ELF-1 (cell line): ENCODE measurements around the gene ATP9B.

Source experiments
- DNase-seq: peaks from one replicate; pipeline ENCODE4 v3.0.0-alpha.2; 2016; ENCODE audit warnings: low read depth, low spot score

The ATP9B gene

DNA sequence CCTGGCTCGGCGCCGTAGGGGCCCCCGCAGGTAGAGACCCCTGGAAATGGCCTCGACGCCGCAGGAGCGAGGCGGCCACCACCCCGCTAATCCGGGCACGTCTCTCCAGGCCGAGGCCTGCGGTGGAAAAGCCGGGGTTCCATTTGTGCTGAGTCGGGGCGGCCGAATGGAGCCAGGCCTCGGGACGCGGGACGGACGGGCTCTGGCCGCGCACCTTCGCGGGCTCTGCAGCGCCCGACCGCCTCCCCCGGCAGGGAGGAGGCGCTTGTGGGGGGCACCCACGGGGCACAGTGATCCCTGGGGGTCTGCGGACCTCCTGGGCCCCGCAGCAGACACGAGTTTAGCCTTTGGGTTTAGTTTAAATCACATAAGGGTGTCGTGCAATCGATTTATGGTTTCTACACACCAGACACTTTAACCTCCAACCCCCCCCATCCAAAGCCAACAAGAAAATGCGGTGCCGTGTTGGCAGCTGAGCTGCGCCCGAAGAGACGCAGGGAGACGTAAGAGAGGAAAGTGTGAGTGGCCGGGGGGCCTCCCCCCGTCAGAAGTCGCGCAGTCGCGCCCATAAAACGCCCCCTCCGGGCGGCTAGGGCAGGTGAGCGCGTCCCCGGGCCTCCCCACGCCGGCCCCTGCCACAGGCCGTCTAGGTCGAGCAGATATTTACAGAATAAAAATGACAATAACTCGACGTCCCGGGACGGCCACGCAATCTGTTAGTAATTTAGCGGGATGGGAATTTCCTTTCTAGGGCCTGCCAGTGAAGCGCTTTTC lies 325.5 kb downstream of the ATP9B start:
- peak; percentile 47 for DNase-seq

- DNase-seq, result no peak
These were observed 326.1 kb downstream of the ATP9B start for GRCh38 chr18:79395308-79395640.

- DNase-seq, result peak; percentile 46
These were observed 326.7 kb downstream of the ATP9B start, which contains the start of gene NFATC1 for GRCh38 chr18:79395761-79396404. Gene NFATC1, plus strand, starts transcription at chr18:79395930. Its CDS starts 295 bp downstream, at chr18:79396225.

DNA sequence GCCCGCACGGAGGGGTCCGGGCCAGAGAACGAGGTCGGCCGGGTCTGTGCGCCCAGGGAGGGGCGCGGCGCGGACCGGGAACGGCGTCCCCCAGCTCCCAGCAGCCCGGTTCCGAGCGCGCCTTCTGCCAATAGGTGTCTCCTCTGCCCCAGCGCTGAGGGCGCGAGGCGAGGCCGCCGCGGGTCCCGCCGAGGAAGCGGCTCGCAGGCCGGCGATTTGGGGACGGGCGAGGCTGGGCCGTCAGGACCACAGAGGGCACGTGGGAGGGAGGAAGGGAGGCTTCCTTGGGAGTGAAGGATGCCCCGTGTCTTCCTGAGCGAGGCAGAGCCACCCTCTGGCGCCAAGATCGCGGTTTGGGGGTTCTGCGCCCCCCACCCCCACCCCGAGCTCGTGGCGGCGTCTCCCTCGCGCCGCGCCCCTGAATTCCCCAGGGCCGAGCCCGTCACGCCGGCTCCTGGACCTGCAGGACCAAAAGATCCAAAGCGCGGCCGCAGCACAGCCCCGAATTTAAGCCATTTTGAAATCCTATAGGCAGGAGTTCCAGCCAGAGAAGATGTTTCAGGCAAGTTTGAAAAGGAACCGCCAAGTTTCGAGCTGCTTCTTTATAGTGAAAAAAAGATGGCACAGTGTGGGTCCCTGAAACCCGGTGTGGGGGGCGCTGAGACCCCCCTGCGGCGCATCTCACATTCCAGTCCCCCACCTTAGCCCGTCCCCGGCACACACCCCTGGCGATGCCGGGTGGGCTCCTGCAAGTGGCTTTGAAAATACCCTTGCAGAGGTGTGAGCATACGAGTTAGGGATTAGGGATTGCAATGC lies 327.4 kb downstream of the ATP9B start:
- DNase-seq, result peak; percentile 19

- peak; percentile 17 for DNase-seq
These were observed 328.1 kb downstream of the ATP9B start for GRCh38 chr18:79397247-79397829.

DNA sequence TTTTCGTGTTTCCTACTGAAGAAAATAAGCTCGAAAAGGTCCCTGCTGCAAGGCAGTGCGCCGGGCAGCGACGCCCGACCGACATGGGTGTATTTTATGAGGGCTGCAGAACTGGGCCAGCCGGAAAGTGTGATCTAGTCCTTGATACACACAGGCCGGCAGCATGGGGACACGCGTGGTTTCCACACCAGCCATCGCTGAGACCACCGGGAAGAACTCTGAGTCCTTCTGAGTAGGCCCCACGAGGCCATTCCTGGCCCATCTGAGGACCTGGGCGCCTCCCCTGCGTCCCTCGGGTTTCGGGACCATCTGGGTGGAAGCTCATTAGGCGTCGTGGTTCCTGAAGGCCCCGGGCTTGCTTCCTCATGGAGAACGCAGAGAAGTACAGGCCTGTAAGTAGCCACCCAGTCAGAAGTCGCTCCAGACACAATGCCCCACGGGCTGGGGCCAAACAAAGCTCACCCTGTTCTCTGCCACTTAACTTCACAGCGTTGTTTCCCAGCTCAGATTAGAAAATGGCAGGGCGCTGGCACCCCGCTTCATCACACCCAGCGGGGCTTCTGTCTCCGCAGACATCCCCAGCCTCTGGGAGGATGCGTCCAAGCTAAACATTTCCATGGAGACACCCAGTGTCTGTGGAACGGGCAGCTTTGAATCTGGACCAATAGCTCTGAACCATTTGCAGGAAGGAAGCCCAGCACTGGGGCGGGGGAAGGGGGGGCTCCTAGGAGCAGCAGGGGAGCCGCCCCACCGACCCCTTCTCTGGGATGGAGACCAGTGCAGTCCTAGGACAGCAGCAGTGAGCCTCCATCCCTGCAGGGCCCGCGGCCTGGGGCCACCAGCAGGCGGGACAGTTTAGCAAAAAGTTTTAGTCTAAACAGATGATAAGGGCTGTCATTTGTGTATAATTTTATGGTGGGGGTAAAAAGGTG lies 328.9 kb downstream of the ATP9B start:
- DNase-seq, result peak; percentile 63

GRCh38 chr18:79399275-79400081 lies 330.3 kb downstream of the ATP9B start:
- DNase-seq, result peak; percentile 27

GRCh38 chr18:79400091-79400590 lies 330.9 kb downstream of the ATP9B start:
- no peak for DNase-seq

GRCh38 chr18:79400591-79401381 lies 331.6 kb downstream of the ATP9B start:
- DNase-seq, result no peak

DNA sequence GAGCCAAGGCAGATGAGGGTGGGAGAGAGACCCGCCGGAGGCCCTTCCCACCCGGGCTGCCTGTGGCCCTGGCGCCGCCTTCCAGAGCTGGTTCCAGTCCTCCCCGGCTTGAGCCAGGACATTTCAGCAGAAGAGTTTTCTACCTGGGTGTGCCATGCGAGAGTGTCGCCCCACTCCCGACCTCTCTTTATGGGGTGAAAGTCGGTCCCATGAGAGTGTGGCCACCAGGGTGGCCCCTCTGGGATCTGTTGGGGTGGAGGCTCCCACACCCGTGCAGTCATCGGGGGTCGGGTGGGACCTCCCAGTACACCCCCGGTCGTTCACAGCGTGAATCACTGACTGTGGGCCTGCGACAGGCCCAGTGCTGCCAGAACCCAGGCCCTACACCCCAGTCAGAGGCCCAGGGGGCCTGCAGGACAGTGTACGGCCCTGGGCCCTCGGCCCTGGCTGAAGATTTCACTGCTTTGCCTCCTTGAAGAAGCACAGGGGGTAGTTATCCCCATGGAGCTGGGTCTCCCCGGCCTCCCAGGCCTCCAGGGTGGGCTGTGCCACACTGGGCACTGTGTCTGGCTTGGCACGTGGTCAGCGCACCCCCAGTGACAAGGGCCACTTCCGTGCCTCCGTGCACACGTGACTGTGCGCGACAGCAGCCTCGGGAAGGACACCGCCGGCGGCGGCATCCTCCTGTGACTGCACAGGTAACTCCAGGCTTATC lies 332.5 kb downstream of the ATP9B start:
- peak; percentile 33 for DNase-seq

- no peak for DNase-seq
These were observed 333.0 kb downstream of the ATP9B start for GRCh38 chr18:79402209-79402576.

DNA sequence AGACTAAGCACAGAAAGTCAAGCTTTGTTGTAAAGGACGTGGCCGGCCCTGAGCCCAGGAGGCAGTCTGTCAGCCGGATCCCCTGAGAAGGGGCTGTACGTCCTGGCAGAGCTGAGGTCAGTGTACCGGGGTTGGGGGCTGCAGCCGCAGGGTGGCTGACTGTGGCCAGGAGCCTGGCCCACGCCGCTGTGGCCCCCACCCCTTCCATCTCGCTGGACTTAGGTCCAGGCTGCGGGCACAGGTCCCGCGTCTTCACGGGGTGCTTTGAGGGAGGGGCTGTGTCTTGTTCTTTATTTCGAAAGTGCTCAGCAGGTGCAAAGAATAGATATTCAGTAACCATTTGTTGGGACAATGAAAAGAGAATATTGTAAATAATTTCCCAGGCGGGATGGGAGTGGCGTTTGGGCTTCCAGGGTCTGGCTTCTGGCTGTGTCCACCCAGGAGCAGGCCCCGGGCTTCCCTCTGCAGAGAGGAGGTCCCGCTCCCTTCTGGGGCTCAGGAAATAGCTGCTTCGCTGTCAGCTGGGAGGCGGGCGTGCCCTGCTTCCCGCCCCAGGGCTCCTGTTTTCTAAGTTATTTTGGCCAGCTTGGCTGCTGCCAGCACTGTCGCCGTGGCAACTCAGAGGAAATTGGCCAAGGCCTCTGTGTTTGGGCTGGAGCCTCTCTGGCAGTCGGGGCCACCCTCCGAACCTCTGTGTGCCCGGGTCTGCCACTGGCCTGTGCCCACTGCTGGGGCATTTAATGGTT lies 334.0 kb downstream of the ATP9B start:
- peak; percentile 65 for DNase-seq

DNA sequence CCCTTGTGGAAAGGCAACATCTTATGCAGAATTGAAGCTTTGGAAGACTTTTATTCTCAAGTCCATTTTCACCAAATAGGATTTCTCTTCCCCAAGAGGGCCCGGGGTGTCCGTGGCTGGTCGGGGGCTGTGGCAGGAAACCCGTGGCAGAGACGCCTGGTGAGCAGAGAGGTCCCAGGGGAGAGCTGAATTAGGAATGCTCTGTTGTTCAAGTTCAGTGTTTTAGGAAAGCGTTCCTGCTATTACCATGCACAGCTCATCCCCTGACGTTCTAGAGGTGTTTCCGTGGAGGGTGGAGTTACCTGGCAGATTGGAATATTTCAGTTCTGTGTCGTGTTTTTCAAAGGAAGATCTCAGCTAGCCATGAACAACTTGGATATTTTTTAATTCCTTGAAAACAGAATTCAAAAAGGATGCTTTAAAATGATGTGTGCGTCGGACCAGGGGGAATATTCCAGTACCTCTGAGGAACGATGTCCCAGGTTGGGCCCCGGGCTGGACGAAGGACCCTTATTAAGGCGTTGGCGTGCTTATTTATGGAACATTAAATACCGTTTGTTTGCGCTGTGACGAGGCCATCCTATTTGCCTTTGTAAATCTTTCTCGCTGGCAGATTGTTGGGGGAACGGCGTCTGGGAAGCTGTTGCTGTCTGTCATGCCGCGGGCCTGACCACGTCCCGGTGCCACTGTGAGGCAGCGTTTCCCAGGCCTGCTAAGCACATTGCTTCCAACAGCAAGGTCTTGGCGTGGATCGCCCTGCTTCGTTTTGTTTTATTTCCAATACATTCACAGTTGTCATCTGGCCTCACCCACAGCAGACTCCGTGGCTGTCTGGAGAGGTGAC lies 334.8 kb downstream of the ATP9B start:
- DNase-seq, result no peak

- DNase-seq, result peak; percentile 24
These were observed 335.3 kb downstream of the ATP9B start for GRCh38 chr18:79404567-79404910.

- no peak for DNase-seq
These were observed 336.0 kb downstream of the ATP9B start for GRCh38 chr18:79405019-79405780.
